IMR-90 (cell line): ENCODE data around the gene SPATA31E1. TPM values are rescaled to one million over a fixed set of nuclear protein-coding genes. Genes with fewer than 3 reads are reported as not detected.

Experiments used
- ATAC-seq: fragments of 200-7000 bp; cut with Tn5 transposase; 2 replicates; pipeline ENCODE4 v1.9.1; 2020; ENCODE audit warnings: low read depth, mild to moderate bottlenecking, moderate library complexity
- BruUV-seq: library from RNA; stranded (reverse); fragments of 400-500 nt; replicated peaks from 2 replicates; lab custom pipeline; 2021; lab: Mats Ljungman, UMichigan
- CTCF ChIA-PET: fragments of 300-600 bp; formaldehyde crosslinking; extraction: SDS; loops from one replicate; lab custom pipeline; 2021; ENCODE audit warnings: antibody characterized with exemption; lab: Yijun Ruan, JAX
- POLR2A ChIA-PET: fragments of 300-600 bp; sonication (Branson Sonifier 250); formaldehyde crosslinking; loops from one replicate; lab custom pipeline; 2022; ENCODE audit warnings: antibody characterized with exemption; ENCODE audit not compliant: unreplicated experiment; lab: Charles Lee
- DNase-seq: peaks from one replicate; pipeline ENCODE4 v3.0.0; 2013
- H2AFZ ChIP-seq: replicated peaks from 2 replicates; pipeline ENCODE3; 2013; ENCODE audit warnings: low read length, mild to moderate bottlenecking; ENCODE audit not compliant: poor library complexity
- H2AK5ac ChIP-seq: 2 replicates; pipeline ENCODE4 v1.6.1; 2013; ENCODE audit warnings: low read depth, low read length, inconsistent platforms
- H2AK9ac ChIP-seq: replicated peaks from 2 replicates; pipeline ENCODE3; 2013; ENCODE audit warnings: mild to moderate bottlenecking, low read depth, low read length, moderate library complexity; ENCODE audit not compliant: poor library complexity
- H2BK120ac ChIP-seq: 2 replicates; pipeline ENCODE4 v1.6.1; 2013; ENCODE audit warnings: low read depth, low read length, inconsistent platforms
- H2BK15ac ChIP-seq: 3 replicates; pipeline ENCODE4 v1.6.1; 2013; ENCODE audit warnings: low read depth, low read length, inconsistent platforms
- H2BK20ac ChIP-seq: 2 replicates; pipeline ENCODE4 v1.6.1; 2013; ENCODE audit warnings: low read depth, mild to moderate bottlenecking, inconsistent platforms, low read length, moderate library complexity
- H2BK5ac ChIP-seq: 2 replicates; pipeline ENCODE4 v1.6.1; 2013; ENCODE audit warnings: mild to moderate bottlenecking, low read depth, low read length, inconsistent platforms; ENCODE audit not compliant: poor library complexity, severe bottlenecking
- H3K14ac ChIP-seq: replicated peaks from 2 replicates; pipeline ENCODE4 v1.6.1; 2013; ENCODE audit warnings: low read depth, low read length, inconsistent platforms
- H3K18ac ChIP-seq: 2 replicates; pipeline ENCODE4 v1.6.1; 2013; ENCODE audit warnings: low read depth, low read length, control low read depth
- H3K23ac ChIP-seq: 2 replicates; pipeline ENCODE4 v1.6.1; 2013; ENCODE audit warnings: low read depth, low read length, inconsistent platforms
- H3K27ac ChIP-seq: 2 replicates; pipeline ENCODE4 v1.5.1; 2013; ENCODE audit warnings: mild to moderate bottlenecking, control low read depth, low read length; ENCODE audit not compliant: insufficient read depth
- H3K27me3 ChIP-seq: 2 replicates; pipeline ENCODE4 v1.6.1; 2013; ENCODE audit warnings: low read length; ENCODE audit not compliant: control insufficient read depth, insufficient read depth
- H3K36me3 ChIP-seq: 2 replicates; pipeline ENCODE4 v1.6.1; 2013; ENCODE audit warnings: low read length, mixed read lengths; ENCODE audit not compliant: control insufficient read depth, insufficient read depth
- H3K4ac ChIP-seq: 2 replicates; pipeline ENCODE4 v1.6.1; 2013; ENCODE audit warnings: low read depth, low read length, inconsistent platforms
- H3K4me1 ChIP-seq: 2 replicates; pipeline ENCODE4 v1.6.1; 2013; ENCODE audit warnings: low read length, mixed read lengths; ENCODE audit not compliant: control insufficient read depth, insufficient read depth
- H3K4me2 ChIP-seq: 2 replicates; pipeline ENCODE4 v1.6.1; 2013; ENCODE audit warnings: low read depth, mild to moderate bottlenecking, control low read depth, low read length, moderate library complexity
- H3K4me3 ChIP-seq: 2 replicates; pipeline ENCODE4 v1.5.1; 2013; ENCODE audit warnings: low read depth, mild to moderate bottlenecking, control low read depth, low read length, moderate library complexity; ENCODE audit not compliant: insufficient read depth
- H3K56ac ChIP-seq: 2 replicates; pipeline ENCODE4 v1.6.1; 2013; ENCODE audit warnings: low read length, inconsistent platforms; ENCODE audit not compliant: insufficient read depth; ENCODE audit errors: extremely low read depth
- H3K79me1 ChIP-seq, 2 experiments: 2 replicates each; pipeline ENCODE4 v1.6.1; 2013; ENCODE audit warnings: low read length in 2 of 2, inconsistent platforms in 1 of 2, low read depth in 1 of 2
- H3K9ac ChIP-seq: 2 replicates; pipeline ENCODE4 v1.6.1; 2013; ENCODE audit warnings: low read depth, low read length, control low read depth
- H3K9me1 ChIP-seq: 2 replicates; pipeline ENCODE4 v1.6.1; 2013; ENCODE audit warnings: low read length, inconsistent platforms; ENCODE audit not compliant: insufficient read depth
- H3K9me3 ChIP-seq: 2 replicates; pipeline ENCODE4 v1.6.1; 2013; ENCODE audit warnings: low read length; ENCODE audit not compliant: control insufficient read depth, insufficient read depth
- H4K20me1 ChIP-seq: 2 replicates; pipeline ENCODE4 v1.6.1; 2013; ENCODE audit warnings: low read length, inconsistent platforms; ENCODE audit not compliant: insufficient read depth
- H4K5ac ChIP-seq: 2 replicates; pipeline ENCODE4 v1.6.1; 2013; ENCODE audit warnings: mild to moderate bottlenecking, low read depth, low read length, control low read depth
- H4K8ac ChIP-seq, 2 experiments: 2 replicates each; pipeline ENCODE4 v1.6.1; 2013; ENCODE audit warnings: low read depth in 2 of 2, low read length in 2 of 2, control low read depth in 1 of 2, inconsistent platforms in 1 of 2
- H4K91ac ChIP-seq: 2 replicates; pipeline ENCODE4 v1.6.1; 2013; ENCODE audit warnings: low read depth, low read length, inconsistent platforms; ENCODE audit not compliant: insufficient read depth
- BHLHE40 ChIP-seq: fragments of 150-350 bp; IDR thresholded peaks from 2 replicates; pipeline ENCODE4 v1.6.1; 2016; ENCODE audit warnings: mild to moderate bottlenecking, low read depth, low read length
- CEBPB ChIP-seq: IDR thresholded peaks from 2 replicates; pipeline ENCODE4 v1.6.1; 2012; ENCODE audit warnings: low read depth, low read length, improper control_type of control experiment
- CHD1 ChIP-seq: IDR thresholded peaks from 2 replicates; pipeline ENCODE4 v1.6.1; 2012; ENCODE audit warnings: low read depth, low read length, improper control_type of control experiment
- FOS ChIP-seq: fragments of 150-350 bp; IDR thresholded peaks from 2 replicates; pipeline ENCODE4 v1.6.1; 2016; ENCODE audit warnings: low read depth, low read length
- MAFK ChIP-seq: IDR thresholded peaks from 2 replicates; pipeline ENCODE4 v1.6.1; 2012; ENCODE audit warnings: low read depth, low read length, improper control_type of control experiment
- MXI1 ChIP-seq: IDR thresholded peaks from 2 replicates; pipeline ENCODE4 v1.6.1; 2012; ENCODE audit warnings: low read depth, mild to moderate bottlenecking, low read length, moderate library complexity, borderline replicate concordance
- NFE2L2 ChIP-seq: fragments of 150-350 bp; IDR thresholded peaks from 2 replicates; pipeline ENCODE4 v1.6.1; 2016; ENCODE audit warnings: low read depth, mild to moderate bottlenecking, low read length
- POLR2A ChIP-seq: IDR thresholded peaks from 2 replicates; pipeline ENCODE4 v1.6.1; 2012; ENCODE audit warnings: mild to moderate bottlenecking, low read depth, low read length
- RAD21 ChIP-seq: IDR thresholded peaks from 2 replicates; pipeline ENCODE4 v1.6.1; 2012; ENCODE audit warnings: low read length, improper control_type of control experiment
- RCOR1 ChIP-seq: IDR thresholded peaks from 2 replicates; pipeline ENCODE4 v1.6.1; 2012; ENCODE audit warnings: mild to moderate bottlenecking, low read length, improper control_type of control experiment; ENCODE audit not compliant: insufficient replicate concordance
- RFX5 ChIP-seq: IDR thresholded peaks from 2 replicates; pipeline ENCODE4 v1.8.0; 2012; ENCODE audit warnings: low read depth, mild to moderate bottlenecking, low read length, moderate library complexity
- WGBS, 2 experiments: methylation state at CpG; one replicate each; pipeline versions ENCODE4 v1.1.5 to v1.1.7; 2013; ENCODE audit warnings: missing lambda C conversion rate in 2 of 2; ENCODE audit not compliant: insufficient read length in 1 of 2; ENCODE audit errors: extremely low coverage in 2 of 2; 5-methylcytosine and 5-hydroxymethylcytosine counted together
- dilution Hi-C: fragments of 300-500 bp; cut with HindIII; formaldehyde crosslinking; loops from one replicate; pipeline ENCODE4 v1.14.3; 2018; ENCODE audit warnings: low sequenced_read_pairs; ENCODE audit not compliant: unreplicated experiment
- in situ Hi-C: fragments of 300-500 bp; cut with MboI; formaldehyde crosslinking; loops from 3 replicates; pipeline ENCODE4 v1.14.3; 2019; ENCODE audit warnings: low sequenced_read_pairs, inconsistent platforms, mixed read lengths
- intact Hi-C: fragments of 100-400 bp; cut with micrococcal nuclease; formaldehyde crosslinking; loops from 2 replicates; pipeline ENCODE4 v1.10.0; 2022
- polyA plus RNA-seq, 3 experiments: library from polyadenylated mRNA; depleted of rRNA; stranded (reverse); fragments of >200 nt; gene quantifications; 2 replicates each; pipeline ENCODE4 v1.2.3, GENCODE V29; 2012; ENCODE audit warnings: low replicate concordance in 1 of 3
- total RNA-seq: library from RNA; depleted of rRNA; stranded (reverse); fragments of >200 nt; gene quantifications from 2 replicates; pipeline ENCODE4 v1.2.3, GENCODE V29; 2012
- TF ChIP-seq, protein P1 (sequence below): fragments of 150-350 bp; IDR thresholded peaks from 2 replicates; pipeline ENCODE4 v1.6.1; 2017; ENCODE audit warnings: mild to moderate bottlenecking, antibody characterized with exemption, low read length, low read depth
- TF ChIP-seq, protein P2 (sequence below): conservative IDR thresholded peaks from 2 replicates; pipeline ENCODE4 v1.5.1; 2012; ENCODE audit warnings: mild to moderate bottlenecking, low read depth, low read length, improper control_type of control experiment

Gene SPATA31E1
- total and polyA plus RNA-seq, 2 of the 4 experiments (the other 2 are of a cell fraction), result 0.03 TPM; not detected in 1

DNA sequence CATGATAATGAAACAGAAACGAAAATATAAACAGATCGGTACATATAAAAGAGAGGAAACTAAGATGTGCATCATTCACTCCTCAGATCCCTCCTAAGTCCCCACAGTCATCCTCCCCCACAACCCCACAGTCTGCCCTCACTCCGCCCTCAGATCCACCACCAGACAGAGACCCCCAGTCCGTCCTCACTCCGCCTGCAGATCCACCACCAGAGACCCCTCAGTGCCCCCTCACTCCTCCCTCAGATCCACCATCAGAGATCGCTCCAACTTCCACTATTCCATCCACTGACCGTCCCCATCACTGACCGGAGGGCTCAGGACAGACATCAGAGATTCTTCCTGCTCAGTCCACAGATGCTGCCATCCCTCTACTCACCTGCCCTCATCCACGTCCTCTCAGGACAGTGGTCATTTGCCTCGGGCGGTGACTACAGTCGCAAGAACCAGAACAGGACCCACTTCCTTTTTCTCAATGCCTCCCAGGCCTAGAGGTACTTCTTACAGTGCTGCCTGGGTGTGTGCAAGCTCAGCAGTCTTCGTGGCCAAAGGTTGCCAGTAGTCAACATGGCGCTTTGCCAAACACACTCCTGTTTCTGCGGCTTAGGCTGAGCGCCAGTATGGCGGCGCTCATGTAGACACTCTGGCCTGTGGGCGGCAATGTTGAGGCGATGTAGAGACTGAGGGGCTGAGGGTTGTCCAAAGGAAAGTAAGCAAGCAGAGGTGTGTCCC is 26.8 kb downstream of the SPATA31E1 start:
- Histone ChIP-seq H3K4ac (no peak overlapping the region), H3K36me3 (no peaks in the 10 kb centered on the region), H2AK5ac (no peak overlapping the region), H3K27me3 (no peaks in the 10 kb centered on the region), H3K4me3 (no peak overlapping the region), H3K9ac (no peak overlapping the region), H3K9me3 (no peaks in the 10 kb centered on the region), H2BK120ac (no peak overlapping the region), H3K9me1 (no peaks in the 10 kb centered on the region), H3K4me2 (no peak overlapping the region), H3K56ac (no peak overlapping the region), H4K91ac (no peak overlapping the region), H4K8ac (no peak overlapping the region), H2BK20ac (no peak overlapping the region), H2BK15ac (no peak overlapping the region), H4K5ac (no peak overlapping the region), H2BK5ac (no peak overlapping the region), H3K79me1 (no peaks in the 10 kb centered on the region), H2AFZ (no peak overlapping the region), H2AK9ac (no peak overlapping the region), H3K4me1 (no peaks in the 10 kb centered on the region), H4K20me1 (no peaks in the 10 kb centered on the region), H3K23ac (no peak overlapping the region), H3K27ac (no peak overlapping the region), H3K14ac (no peak overlapping the region), H3K18ac (no peak overlapping the region)
- ChIA-PET CTCF (no interaction called here), POLR2A (no interaction called here)
- DNase-seq (no peak), ATAC-seq (no peak)
- in situ Hi-C loops, result no loop called here
- dilution Hi-C loops, result no loop called here
- intact Hi-C loops, result no loop called here
- 82% methylated on average over 9 of the region's 20 CpGs; no CpG with 5 or more reads in 1 of the 2 experiments for WGBS, 2 experiments
- no TSS peak for BruUV-seq
- TF ChIP-seq MAFK (no peak), BHLHE40 (no peak), CHD1 (no peak), POLR2A (no peak), RFX5 (no peak), RAD21 (no peak), MXI1 (no peak), NFE2L2 (no peak), FOS (no peak), CEBPB (no peak), RCOR1 (no peak)
- TF ChIP-seq, protein P1, sequence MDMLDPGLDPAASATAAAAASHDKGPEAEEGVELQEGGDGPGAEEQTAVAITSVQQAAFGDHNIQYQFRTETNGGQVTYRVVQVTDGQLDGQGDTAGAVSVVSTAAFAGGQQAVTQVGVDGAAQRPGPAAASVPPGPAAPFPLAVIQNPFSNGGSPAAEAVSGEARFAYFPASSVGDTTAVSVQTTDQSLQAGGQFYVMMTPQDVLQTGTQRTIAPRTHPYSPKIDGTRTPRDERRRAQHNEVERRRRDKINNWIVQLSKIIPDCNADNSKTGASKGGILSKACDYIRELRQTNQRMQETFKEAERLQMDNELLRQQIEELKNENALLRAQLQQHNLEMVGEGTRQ, result no peak
- TF ChIP-seq, protein P2, sequence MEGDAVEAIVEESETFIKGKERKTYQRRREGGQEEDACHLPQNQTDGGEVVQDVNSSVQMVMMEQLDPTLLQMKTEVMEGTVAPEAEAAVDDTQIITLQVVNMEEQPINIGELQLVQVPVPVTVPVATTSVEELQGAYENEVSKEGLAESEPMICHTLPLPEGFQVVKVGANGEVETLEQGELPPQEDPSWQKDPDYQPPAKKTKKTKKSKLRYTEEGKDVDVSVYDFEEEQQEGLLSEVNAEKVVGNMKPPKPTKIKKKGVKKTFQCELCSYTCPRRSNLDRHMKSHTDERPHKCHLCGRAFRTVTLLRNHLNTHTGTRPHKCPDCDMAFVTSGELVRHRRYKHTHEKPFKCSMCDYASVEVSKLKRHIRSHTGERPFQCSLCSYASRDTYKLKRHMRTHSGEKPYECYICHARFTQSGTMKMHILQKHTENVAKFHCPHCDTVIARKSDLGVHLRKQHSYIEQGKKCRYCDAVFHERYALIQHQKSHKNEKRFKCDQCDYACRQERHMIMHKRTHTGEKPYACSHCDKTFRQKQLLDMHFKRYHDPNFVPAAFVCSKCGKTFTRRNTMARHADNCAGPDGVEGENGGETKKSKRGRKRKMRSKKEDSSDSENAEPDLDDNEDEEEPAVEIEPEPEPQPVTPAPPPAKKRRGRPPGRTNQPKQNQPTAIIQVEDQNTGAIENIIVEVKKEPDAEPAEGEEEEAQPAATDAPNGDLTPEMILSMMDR, result no peak
